Renal cortex interstitium (tissue), 11 donors: ENCODE measurements around the gene FGGY. TPM values are rescaled to one million over a fixed set of nuclear protein-coding genes. Genes with fewer than 3 reads are reported as not detected.

Experiments used
- DNase-seq, 11 donors: peaks; one replicate each; pipeline ENCODE4 v3.0.0-alpha.2; 2013; ENCODE audit warnings: low read depth in 9 of 11, low spot score in 4 of 11; ENCODE audit errors: extremely low read depth in 1 of 11
- polyA plus RNA-seq, 3 donors: library from polyadenylated mRNA; unstranded; fragments of 120-200 nt; gene quantifications; one replicate each; pipeline ENCODE4 v1.2.1, GENCODE V29; 2013; ENCODE audit not compliant: insufficient read length in 3 of 3

FGGY gene
- polyA plus RNA-seq, 3 donors: 21.4 to 22.1 (median 21.9) TPM

DNA sequence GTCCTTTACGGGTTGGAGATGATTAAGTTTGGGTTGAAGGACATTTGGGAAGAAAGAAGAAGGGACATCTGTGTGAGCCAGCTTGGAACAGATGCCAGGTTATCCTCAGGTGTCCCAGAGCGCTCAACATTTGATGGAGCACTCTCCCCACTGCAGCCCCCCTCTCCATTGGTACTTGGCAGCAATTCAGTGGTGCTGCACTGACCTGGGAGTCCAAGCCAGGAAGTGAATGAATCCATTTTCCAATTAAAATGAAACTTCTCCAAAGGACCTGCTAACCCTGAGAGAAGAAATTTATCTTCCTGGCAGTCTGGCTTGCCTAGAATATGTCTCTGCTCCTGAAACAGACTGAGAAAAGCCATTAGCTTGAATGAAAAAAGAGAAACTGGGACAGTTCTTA lies 67.1 kb downstream of the FGGY start:
- DNase-seq: no peak

DNA sequence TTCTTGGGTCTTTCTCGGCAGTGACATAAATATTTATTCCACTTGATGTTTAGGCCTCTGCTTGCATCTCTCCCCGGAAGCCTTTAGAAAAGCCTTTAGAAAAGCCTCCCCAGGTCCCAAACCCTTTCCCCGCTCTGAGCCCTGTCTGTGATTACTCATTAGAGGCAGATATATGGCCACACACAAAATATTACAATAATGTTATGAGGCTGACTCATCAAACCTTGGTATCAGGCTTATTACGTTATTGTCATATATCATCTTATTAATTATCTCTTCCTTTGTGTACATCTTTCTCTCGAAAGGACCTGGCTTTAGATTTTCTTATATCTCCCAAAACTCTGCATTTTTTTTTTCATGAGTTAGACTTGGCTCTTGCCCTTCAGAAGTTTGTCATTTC lies 69.5 kb downstream of the FGGY start:
- no peak for DNase-seq

DNA sequence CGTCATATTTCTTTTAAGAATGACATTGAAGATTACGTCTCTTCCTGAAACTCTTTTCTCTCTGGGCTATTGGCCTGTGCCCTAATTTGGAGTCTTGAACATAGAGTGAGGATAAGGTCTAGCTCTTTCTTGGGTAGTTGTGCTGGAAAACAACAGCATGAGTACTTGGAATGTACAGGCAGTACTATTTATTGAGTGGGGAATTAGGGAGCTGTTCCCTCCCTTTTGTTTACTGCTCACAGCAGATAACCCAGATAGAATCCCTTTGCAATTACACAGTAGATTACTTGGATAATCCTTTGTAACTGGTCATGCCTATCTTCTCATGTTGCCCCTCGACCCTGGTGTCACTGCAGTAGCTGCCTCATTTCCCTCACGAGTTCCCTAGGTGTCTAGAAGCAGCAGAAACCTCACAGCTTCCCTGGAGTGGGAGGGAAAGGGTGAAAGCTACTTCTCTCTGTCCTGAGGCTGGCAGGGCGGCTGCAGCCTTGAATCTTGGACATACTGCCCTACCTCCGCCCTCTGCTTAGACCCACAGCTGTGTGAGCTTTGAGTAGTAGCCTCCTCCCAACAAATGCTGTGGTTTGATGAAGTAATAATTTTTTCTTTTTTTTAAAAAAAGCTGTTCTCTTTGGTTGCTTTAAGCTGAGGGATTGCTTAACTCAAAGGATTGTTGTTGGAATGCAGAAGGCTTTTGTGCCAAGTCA lies 70.6 kb downstream of the FGGY start:
- peak in 2 of 11 donors; percentile 12 to 14 for DNase-seq

DNA sequence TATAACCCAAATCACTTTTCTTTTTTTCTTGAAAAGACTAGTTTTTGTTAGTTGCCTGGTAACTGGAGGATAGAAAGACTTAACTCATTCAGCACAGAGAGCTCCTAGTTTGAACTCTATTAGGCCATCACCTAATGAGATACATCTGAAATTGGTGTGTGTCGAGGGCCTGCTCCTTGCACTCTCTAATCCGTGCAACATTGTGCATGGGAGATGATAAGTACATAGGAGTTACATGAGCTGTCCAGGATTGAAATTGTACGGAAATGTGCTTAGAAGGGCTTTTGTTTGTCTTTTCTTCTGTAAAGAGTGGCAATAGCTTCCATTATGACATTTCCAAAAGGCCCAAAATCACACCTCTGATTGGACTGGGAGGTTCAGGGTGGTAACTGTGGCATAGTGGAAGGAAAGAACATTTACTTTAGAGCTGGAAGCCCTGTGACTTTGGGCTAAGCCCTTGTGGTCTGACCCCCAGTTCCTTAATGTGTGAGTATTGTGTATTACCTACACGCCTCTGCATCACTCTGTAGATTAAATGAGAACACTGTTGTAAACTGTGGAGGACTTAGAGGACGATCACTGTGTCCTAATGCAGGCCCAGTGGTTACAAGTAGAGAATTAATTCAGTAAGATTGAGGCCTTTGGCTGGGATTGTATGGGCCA lies 71.2 kb downstream of the FGGY start:
- DNase-seq: no peak

DNA sequence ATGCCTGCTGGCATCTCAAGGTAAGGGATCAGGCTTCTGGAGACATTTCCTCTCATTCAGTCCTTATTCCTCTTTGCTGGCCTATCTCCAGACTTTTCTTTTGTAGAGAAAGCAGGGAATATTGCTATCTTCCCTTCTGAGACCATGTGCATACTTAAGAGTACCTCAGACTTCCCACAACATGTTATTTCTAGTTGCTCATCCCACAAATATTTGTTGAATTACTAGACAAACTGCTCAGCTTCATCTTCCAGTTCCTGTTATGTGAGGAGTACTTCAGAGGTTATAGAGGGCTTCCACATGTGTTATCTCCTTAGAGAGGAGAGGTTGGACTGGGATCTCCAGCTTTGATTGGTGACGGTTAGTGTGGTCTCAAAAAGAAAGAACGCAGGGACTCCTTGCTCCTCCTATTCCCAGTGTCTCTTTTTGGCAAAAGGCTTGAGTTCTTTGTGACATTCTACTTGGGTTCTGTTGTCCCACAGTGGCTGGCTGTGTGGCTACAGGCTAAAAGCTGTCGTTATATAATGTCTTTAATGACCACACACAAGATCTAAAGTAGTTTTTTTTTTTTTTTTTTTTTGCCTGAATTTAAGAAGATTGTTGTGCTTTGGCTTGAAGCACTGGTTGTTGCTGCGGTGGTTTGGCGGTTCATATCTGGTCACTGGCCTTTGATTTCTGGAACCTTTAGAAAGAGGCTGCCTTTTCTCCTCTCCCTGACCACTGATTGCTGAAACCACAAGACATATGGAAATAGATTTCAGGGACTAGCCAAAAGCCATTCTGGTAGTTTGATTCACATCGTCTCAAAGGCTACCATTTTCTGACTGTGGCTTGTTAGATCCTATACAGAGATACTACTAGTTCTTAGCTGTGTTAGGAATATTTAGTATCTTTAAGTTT lies 78.7 kb downstream of the FGGY start:
- DNase-seq: no peak

DNA sequence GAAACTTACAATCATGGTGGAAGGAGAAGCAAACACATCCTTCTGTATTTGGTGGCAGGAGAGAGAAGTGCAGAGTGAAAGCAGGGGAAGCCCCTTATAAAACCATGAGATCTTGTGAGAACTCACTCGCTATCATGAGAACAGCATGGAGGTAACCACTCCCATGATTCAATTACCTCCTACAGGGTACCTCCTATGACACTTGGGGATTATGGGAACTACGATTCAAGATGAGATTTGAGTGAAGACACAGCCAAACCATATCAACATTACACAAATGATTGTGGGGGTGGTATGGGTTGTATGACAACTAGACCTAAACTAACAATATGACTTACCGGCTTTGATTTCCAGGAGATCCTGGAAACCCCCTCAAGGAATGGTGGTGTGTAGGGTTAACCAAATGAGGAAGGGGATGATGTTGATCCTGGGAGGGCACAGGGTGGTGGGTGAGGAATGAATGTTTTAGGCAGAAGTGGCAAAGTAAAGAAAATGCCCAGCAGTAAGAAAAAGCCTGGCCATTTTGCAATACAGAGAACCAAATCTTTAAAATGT lies 80.5 kb downstream of the FGGY start:
- DNase-seq: no peak

DNA sequence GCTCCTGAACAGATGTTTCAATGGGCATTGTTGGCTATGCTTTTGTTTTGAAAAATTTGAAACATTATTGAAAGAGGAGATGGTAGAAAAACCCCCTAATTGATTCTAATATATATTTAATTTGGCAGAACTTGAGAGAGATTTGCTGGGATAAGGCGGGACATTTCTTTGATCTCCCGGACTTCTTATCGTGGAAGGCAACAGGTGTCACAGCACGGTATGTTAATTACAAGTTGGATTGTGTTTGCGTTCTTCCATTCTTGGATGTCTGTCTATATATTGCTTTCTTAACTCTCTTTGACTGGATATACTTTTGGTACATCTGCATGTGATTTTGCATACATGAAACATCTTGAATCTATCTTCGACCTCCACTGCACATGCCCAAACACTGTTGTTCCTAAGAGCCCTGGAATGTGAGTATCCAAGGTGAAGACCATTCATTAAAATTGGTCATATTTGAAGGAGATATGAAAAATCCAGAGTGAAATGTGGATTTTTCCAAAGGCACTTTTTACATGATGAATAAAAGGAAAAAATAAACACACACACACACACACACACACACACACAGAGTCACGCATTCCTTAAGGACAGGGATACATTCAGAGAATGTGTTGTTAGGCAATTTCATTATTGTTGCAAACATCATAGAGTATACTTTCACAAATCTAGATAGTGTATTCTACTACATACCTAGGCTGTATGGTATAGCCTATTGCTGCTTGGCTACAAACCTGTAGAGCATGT lies 81.9 kb downstream of the FGGY start:
- no peak for DNase-seq

DNA sequence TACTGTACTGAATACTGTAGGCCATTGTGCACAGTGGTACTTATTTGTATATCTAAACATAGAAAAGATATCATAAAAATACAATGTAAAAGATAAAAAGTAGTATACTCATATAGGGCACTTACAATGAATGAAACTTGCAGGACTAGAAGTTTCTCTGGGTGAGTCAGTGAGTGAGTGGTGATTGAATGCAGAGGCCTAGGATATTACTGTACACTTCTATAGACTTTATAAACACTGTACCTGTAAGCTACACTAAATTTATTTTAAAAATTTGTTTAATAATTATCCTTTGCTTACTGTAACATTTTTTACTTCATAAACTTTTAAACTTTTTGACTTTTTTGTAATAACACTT lies 82.5 kb downstream of the FGGY start:
- DNase-seq: no peak

DNA sequence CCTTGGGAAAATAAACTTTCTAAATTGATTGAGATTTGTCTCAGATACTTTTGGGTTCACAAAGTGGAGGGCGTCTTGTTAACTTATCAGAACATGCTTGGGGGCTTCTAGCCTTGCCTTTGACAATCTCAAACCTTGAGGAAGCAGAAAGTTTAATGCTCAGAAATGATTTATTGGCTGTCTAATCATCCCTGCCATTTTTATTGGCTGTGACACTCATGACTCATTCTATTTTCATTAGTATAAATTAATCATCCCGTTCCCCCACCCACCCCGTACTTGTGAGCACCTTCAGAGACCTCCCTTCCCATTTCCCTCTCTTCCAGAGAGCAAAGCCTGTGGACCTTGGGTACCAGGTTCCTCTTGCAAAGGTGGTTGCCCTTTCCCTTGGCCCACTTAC lies 87.1 kb downstream of the FGGY start:
- DNase-seq: no peak

DNA sequence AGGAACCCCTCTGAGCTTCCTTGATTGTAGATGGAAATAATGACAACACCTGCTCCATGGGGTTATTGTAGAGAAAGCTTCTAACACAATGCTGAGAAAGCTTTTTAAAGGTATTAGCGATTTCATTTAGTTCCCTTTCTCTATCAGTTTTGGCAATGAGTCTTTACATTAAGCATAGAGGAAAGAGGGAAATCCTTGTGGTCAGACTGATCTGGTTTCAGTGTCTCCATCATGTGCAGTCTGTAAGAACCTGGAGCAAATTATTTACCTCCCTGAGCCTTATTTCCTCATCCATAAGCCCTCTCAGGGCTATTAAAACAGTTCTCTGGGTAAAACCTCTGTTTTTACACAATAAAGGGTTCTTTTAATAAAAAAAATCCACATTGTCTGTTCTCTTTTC lies 87.5 kb downstream of the FGGY start:
- no peak for DNase-seq

DNA sequence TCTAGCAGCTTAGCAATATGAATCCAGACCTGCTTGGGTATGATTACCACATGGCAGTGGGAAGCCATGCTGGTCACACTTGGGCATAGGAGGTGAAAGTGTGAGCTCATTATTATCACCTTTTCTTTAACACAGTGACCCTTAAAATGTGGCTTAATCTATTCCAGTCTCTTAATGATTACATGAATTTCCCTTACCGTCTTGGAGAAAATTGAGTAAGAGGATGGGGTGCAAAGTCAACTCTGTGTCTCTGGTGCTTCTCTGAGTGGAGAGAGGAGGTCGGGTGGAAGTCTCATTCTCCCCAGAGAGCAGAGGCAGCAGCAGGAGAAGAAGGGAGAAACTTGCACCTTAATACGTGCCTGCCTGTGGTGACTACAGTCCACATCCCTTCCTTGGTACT lies 91.3 kb downstream of the FGGY start:
- no peak for DNase-seq

DNA sequence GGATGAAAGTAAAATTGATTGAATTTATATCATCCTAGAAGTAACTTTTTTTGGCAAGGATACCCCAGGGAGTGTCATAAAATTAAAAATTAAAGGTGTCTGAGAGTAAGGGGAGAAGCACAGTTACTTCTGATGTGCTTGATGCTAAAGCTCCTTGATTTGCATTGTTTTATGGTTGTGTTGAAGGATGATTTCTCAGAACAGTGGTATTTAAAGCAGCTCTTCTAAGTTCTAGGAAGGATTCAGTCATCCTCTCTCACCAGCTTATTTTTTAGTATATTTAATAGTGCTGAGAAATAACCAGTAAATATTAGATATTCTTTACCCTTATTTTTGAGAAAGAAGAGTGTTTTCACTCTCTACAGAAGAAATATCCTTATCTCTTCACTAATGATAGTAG lies 93.0 kb downstream of the FGGY start:
- DNase-seq: no peak

DNA sequence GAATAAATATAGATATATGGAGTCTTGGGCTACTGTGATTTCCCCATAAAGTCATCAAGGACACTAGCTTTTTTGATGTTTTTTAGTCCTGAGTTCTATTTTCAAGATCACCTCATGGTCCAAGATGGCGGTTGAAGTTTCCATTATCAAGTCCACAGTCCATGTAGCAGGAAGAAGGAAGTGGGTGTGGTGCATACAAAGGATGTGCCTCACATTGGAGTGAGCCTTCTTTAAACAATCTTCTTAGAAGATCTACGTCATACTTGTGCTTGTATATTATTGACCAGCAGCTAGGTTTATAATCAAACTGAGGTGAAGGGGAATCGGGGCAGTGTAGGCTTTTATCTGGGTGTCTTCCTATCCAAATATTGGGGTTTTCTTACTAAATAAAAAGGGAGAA lies 93.4 kb downstream of the FGGY start:
- DNase-seq: no peak

DNA sequence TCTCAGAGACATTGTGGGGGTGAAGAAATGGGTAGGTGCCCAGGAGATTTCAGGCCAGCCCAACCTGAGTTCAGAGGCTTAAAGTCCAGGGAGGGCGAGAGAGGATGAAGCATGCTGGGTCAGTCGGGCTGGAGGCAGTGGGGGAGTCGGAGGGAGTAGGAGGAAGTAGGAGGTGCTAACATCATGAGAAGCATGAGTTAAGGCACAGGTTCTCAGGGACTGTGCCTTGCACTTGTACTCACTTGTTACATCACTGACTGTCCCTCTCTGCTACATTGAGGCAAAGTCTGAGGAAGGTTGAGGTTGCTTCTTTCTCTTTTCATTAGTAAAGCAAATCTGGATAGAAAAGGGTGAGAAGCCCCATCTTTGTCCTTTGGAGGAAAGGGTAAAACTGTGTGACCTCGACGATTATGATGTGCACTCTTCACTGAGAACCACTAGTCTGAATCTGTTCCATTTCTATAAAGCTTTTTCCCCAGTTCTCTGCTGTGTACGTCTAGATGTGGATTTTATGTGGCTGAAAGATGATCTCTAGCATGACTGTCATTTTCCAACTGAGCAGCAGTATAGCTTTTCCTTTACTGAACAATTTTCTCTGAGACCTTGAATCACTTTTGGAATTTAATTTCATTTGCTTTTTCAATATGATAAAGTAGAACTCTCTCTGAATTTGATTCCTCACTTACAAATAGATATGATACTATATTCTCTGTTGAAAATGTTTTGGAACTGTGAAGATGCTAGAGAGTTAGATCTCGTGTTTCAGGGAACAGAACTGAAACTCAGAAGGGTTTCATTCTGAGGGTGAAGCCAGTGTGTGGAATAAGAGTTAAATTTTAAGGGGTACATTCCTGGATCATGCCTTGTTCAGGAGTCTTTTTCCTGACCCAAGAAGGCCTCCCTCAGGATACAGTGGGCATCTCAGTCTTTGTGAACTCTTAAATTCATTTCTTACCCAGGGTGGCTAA lies 94.6 kb downstream of the FGGY start:
- DNase-seq: no peak

DNA sequence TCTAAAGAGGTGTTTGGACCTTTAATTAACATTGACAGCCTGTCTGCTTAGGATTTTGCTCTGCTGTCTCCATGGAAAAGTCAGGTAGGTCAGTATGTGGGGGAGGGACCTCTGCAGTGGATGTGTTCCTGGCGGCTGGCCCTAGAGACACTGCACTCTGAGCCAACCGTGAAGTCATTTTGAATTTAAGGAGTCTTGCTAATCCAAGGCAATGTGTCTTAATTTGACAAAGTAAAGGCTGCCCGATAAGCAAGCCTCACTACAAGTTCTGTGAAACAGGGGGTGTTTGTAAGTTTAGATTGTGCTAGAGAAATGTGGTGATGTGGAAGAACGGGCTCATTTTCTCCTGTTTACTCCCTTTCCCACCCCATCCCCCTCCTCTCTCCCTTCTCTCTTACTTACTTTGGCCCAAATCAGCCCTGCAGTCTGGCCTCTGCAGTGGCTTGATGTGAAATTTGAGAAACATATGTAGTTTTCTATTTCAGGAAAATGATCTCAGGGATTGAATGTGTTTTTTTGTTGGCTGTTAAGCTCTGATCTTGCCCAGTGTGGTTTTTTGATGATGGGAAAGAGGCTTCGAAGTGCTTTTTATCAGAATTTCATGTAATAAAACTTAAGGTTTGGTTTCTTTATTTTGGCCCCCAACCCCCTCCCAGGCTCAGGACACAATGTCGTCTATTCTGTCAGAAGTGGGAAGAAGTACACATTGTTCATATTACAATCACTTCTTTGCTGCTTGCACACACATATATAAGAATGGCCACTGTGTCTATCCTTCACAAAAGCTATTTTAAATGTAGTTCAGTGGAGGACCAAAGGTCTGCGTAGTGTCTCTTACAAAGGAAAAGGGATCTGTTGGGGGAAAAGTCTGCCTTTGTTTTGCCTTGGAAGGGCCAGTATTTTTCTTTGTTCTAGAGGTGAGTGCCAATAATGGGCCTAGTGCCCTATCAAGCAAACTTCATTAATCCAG lies 96.6 kb downstream of the FGGY start:
- DNase-seq: peak; percentile 69 to 89 (median 78)

DNA sequence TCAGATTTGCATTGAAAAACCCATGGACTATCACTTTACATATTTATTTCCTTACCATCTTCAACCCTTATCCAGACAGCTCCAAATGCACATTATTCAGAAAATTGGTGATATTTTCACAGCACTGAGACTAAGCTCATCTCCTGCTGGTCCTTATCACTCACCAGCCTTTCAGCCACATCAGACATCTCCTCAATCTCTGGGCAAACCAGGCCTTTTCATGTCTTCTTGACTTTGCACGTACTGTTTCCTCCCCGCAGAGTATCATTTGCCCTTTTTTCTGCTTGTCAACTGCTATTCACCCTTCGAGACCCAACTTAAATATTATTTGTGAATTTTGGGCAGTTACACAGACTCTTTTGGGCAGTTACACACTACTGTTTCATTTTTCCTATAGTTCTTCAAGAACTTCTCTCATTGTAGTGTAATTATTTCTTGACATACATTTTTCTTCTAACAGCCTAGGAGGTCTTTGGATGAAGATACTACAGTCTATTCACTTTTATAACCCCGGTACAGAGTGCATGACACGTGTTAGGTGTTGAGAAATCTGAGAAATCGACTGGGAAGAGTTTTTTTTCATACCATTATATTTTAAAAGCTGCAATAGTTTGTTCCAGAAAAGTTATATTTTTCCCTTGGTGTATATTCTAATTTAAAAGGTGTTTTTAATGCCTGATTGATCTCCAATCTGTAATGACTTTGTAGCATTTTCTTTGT lies 98.0 kb downstream of the FGGY start:
- no peak for DNase-seq
